ENCODE results near the gene TUBG2. TPM values are rescaled to one million over a fixed set of nuclear protein-coding genes. Genes with fewer than 3 reads are reported as not detected.

TUBG2 gene
- total RNA-seq, 2 experiments from 2014 or later: 9.0 to 9.7 TPM

DNA sequence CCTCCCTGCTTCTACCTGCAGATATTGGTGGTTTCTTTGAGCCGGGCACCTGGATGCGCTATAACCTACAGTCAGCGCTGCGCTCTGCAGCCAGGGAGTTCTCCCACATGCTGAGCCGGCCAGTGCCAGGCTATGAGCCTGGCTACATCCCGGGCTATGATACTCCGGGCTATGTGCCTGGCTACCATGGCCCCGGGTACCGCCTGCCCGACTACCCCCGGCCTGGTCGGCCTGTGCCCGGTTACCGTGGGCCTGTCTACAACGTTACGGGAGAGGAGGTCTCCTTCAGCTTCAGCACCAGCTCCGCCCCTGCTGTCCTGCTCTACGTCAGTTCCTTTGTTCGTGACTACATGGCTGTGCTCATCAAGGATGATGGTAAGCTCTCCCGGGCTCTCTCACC is 36.4 kb downstream of the TUBG2 start:
- peaks cover 12% of the 10 kb centered on the region for H3K36me3 ChIP-seq (ENCODE audit: insufficient read depth, low read length)
- no peak for DNase-seq
- ChIA-PET CTCF (no interaction called here), POLR2A (no interaction called here)
- Mint-ChIP-seq H3K27me3 (no peaks in the 10 kb centered on the region), H3K27ac (no peak overlapping the region), H3K9me3 (no peaks in the 10 kb centered on the region), H3K36me3 (ENCODE audit: low read depth) (peaks cover 18% of the 10 kb centered on the region), H3K4me3 (no peak overlapping the region), H3K4me1 (ENCODE audit: low read depth) (no peaks in the 10 kb centered on the region)
- no peaks in the 10 kb centered on the region for H3K4me1 ChIP-seq (ENCODE audit: insufficient read depth, low read length)
- no peaks in the 10 kb centered on the region for H3K9me3 ChIP-seq (ENCODE audit: control insufficient read depth in 1 of 2, insufficient read depth in 1 of 2, low read length in 2 of 2)
- no peak overlapping the region for H3K4me3 ChIP-seq (ENCODE audit: low read length)
- H3K27ac ChIP-seq (ENCODE audit: low read depth in 1 of 2, low read length in 2 of 2): no peak overlapping the region
- H3K27me3 ChIP-seq (ENCODE audit: control insufficient read depth in 1 of 2, insufficient read depth in 2 of 2, low read length in 2 of 2): no peaks in the 10 kb centered on the region
- no peak for ATAC-seq (ENCODE audit: poor library complexity)
- TF ChIP-seq CTCF (IDR thresholded peaks at IDR 0.05): no peak
- intact Hi-C loops (cut with DNase I, micrococcal nuclease): no loop called here

GRCh38 chr17:42697108-42697811 is 38.2 kb downstream of the TUBG2 start:
- Mint-ChIP-seq H3K4me3 (no peak overlapping the region), H3K27ac (no peak overlapping the region), H3K4me1 (ENCODE audit: low read depth) (no peaks in the 10 kb centered on the region), H3K27me3 (no peaks in the 10 kb centered on the region), H3K9me3 (no peaks in the 10 kb centered on the region), H3K36me3 (ENCODE audit: low read depth) (peaks cover 34% of the 10 kb centered on the region)
- no peak for ATAC-seq (ENCODE audit: poor library complexity)
- H3K4me1 ChIP-seq (ENCODE audit: insufficient read depth, low read length): no peaks in the 10 kb centered on the region
- H3K27me3 ChIP-seq (ENCODE audit: control insufficient read depth in 1 of 2, insufficient read depth in 2 of 2, low read length in 2 of 2): no peaks in the 10 kb centered on the region
- POLR2A ChIA-PET: no interaction called here
- intact Hi-C loops (cut with DNase I, micrococcal nuclease): no loop called here
- no peak for DNase-seq
- no peak for TF ChIP-seq CTCF (IDR thresholded peaks at IDR 0.05)
- CTCF ChIA-PET: no interaction called here
- no peak overlapping the region for H3K4me3 ChIP-seq (ENCODE audit: low read length)
- H3K27ac ChIP-seq (ENCODE audit: low read depth in 1 of 2, low read length in 2 of 2): no peak overlapping the region
- H3K36me3 ChIP-seq (ENCODE audit: insufficient read depth, low read length): peaks cover 30% of the 10 kb centered on the region
- no peaks in the 10 kb centered on the region for H3K9me3 ChIP-seq (ENCODE audit: control insufficient read depth in 1 of 2, insufficient read depth in 1 of 2, low read length in 2 of 2)

GRCh38 chr17:42698736-42699414 is 39.8 kb downstream of the TUBG2 start:
- ChIA-PET CTCF (no interaction called here), POLR2A (no interaction called here)
- Mint-ChIP-seq H3K27me3 (no peaks in the 10 kb centered on the region), H3K36me3 (ENCODE audit: low read depth) (peaks cover 48% of the 10 kb centered on the region), H3K9me3 (no peaks in the 10 kb centered on the region), H3K4me3 (no peak overlapping the region), H3K27ac (no peak overlapping the region), H3K4me1 (ENCODE audit: low read depth) (no peaks in the 10 kb centered on the region)
- intact Hi-C loops (cut with DNase I, micrococcal nuclease): no loop called here
- H3K36me3 ChIP-seq (ENCODE audit: insufficient read depth, low read length): peaks cover 44% of the 10 kb centered on the region
- DNase-seq (no peak), ATAC-seq (ENCODE audit: poor library complexity) (no peak)
- no peak for TF ChIP-seq CTCF (IDR thresholded peaks at IDR 0.05)
- no peaks in the 10 kb centered on the region for H3K27me3 ChIP-seq (ENCODE audit: control insufficient read depth in 1 of 2, insufficient read depth in 2 of 2, low read length in 2 of 2)
- H3K27ac ChIP-seq (ENCODE audit: low read depth in 1 of 2, low read length in 2 of 2): no peak overlapping the region
- no peak overlapping the region for H3K4me3 ChIP-seq (ENCODE audit: low read length)
- H3K4me1 ChIP-seq (ENCODE audit: insufficient read depth, low read length): peaks cover 4% of the 10 kb centered on the region
- no peaks in the 10 kb centered on the region for H3K9me3 ChIP-seq (ENCODE audit: control insufficient read depth in 1 of 2, insufficient read depth in 1 of 2, low read length in 2 of 2)
